Body of pancreas (tissue), 4 donors: ENCODE measurements around the gene CCDC138.

Experiments used
- POLR2A ChIP-seq, 3 donors: fragments of 450-650 bp; IDR thresholded peaks; one replicate each; pipeline ENCODE4 v1.6.1; 2016; ENCODE audit warnings: antibody characterized with exemption in 3 of 3, mild to moderate bottlenecking in 2 of 3
- TF ChIP-seq, protein P1 (sequence below), 7 experiments: fragments of 450-650 bp in 4 of 7; fragments of 200-600 bp in 3 of 7; sonication (generic) in 3 of 7; IDR thresholded peaks; one replicate each; pipeline ENCODE4 v1.5.1; 2016 to 2019; ENCODE audit warnings: antibody characterized with exemption in 7 of 7

DNA sequence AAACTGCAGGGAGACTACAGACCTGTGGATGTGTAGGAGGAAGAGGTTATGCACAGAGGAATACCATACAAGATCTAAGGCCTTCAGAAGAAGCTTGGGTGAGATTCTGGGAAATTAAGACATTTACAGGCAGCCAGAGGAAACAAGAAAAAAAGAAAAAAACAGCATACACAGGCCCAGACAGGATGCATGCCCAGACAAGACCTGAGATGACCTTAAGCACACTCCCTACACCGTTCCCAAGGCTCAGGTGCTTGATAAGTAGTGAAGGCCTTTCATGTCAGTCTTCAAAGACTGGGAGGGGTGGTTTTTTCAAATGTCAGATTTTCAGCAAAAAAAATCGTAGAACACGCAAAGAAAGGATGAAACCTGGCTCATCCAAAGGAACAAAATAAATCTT is 83.0 kb downstream of the CCDC138 start:
- TF ChIP-seq, protein P1, sequence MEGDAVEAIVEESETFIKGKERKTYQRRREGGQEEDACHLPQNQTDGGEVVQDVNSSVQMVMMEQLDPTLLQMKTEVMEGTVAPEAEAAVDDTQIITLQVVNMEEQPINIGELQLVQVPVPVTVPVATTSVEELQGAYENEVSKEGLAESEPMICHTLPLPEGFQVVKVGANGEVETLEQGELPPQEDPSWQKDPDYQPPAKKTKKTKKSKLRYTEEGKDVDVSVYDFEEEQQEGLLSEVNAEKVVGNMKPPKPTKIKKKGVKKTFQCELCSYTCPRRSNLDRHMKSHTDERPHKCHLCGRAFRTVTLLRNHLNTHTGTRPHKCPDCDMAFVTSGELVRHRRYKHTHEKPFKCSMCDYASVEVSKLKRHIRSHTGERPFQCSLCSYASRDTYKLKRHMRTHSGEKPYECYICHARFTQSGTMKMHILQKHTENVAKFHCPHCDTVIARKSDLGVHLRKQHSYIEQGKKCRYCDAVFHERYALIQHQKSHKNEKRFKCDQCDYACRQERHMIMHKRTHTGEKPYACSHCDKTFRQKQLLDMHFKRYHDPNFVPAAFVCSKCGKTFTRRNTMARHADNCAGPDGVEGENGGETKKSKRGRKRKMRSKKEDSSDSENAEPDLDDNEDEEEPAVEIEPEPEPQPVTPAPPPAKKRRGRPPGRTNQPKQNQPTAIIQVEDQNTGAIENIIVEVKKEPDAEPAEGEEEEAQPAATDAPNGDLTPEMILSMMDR (IDR thresholded peaks at IDR 0.05): no peak
- TF ChIP-seq POLR2A (IDR thresholded peaks at IDR 0.05): no peak
